ENCODE results near the gene FER. TPM values are rescaled to one million over a fixed set of nuclear protein-coding genes. Genes with fewer than 3 reads are reported as not detected.

Gene FER
- total and polyA plus RNA-seq, 12 donors = 1.4 to 21.9 (median 14.9) TPM

- DNase-seq = no peak
- ATAC-seq = peak in 1 of 8 donors; percentile 19
- WGBS, 2 donors = 41 to 46% methylated on average over 14 of the region's 14 CpGs
These were observed 19.0 kb upstream of the FER start for GRCh38 chr5:108728566-108729241.

GRCh38 chr5:108729242-108729615, 18.5 kb upstream of the FER start:
- Histone ChIP-seq H3K27ac (peak overlapping the region in 1 of 10 donors; percentile 94), H3K4me1 (peaks cover 0 to 36% (median 6%) of the 10 kb centered on the region in 9 donors), H3K4me3 (peak overlapping the region in 5 of 10 donors; percentile 74 to 96 (median 91)), H3K9me3 (no peaks in the 10 kb centered on the region), H3K27me3 (no peaks in the 10 kb centered on the region), H3K36me3 (no peaks in the 10 kb centered on the region)
- intact Hi-C loops (cut with DNase I) = loop anchor here in 4 of 10 donors (2.0 to 10.0 kb wide), 4 partner anchors 18 to 686 kb away; partner anchors contain the start of gene FER (in 1 of the 4)
- ATAC-seq (no peak), DNase-seq (no peak)
- TF ChIP-seq CTCF (IDR thresholded peaks at IDR 0.05) = no peak
- 82 to 83% methylated on average over 8 of the region's 8 CpGs for WGBS, 2 donors

More at GRCh38 chr5:108728566-108729241, 19.0 kb upstream of the FER start:
- peak overlapping the region; percentile 72 to 97 (median 94) for H3K27ac ChIP-seq
- no peak for TF ChIP-seq CTCF (IDR thresholded peaks at IDR 0.05)
- intact Hi-C loops (cut with DNase I) = loop anchor here in 6 of 10 donors (1.0 to 10.0 kb wide), 5 partner anchors 18 to 686 kb away; partner anchors contain the start of gene FER (in 1 of the 6)
- H3K4me1 ChIP-seq = peaks cover 0 to 36% (median 6%) of the 10 kb centered on the region in 9 donors
- H3K4me3 ChIP-seq = peak overlapping the region; percentile 74 to 98 (median 88)
- H3K9me3 ChIP-seq = no peaks in the 10 kb centered on the region
- H3K36me3 ChIP-seq = no peaks in the 10 kb centered on the region
- no peaks in the 10 kb centered on the region for H3K27me3 ChIP-seq

GRCh38 chr5:108730617-108731340, 16.9 kb upstream of the FER start:
- no peaks in the 10 kb centered on the region for H3K36me3 ChIP-seq
- H3K27me3 ChIP-seq = no peaks in the 10 kb centered on the region
- no peaks in the 10 kb centered on the region for H3K9me3 ChIP-seq
- no peak for TF ChIP-seq CTCF (IDR thresholded peaks at IDR 0.05)
- H3K4me1 ChIP-seq = peaks cover 0 to 36% (median 6%) of the 10 kb centered on the region in 9 donors
- 76 to 77% methylated on average over 1 of the region's 1 CpG for WGBS, 2 donors
- DNase-seq (peak in 1 of 2 donors; percentile 10), ATAC-seq (no peak)
- intact Hi-C loops (cut with DNase I) = no loop called here
- no peak overlapping the region for H3K27ac ChIP-seq
- no peak overlapping the region for H3K4me3 ChIP-seq

- no peak for ATAC-seq
- H3K27me3 ChIP-seq = no peaks in the 10 kb centered on the region
- H3K27ac ChIP-seq = no peak overlapping the region
- no peak for TF ChIP-seq CTCF (IDR thresholded peaks at IDR 0.05)
- intact Hi-C loops (cut with DNase I) = no loop called here
- no peaks in the 10 kb centered on the region for H3K36me3 ChIP-seq
- peaks cover 0 to 4% (median 0%) of the 10 kb centered on the region in 9 donors for H3K4me1 ChIP-seq
- no peak for DNase-seq
- WGBS, 2 donors = 56 to 57% methylated on average over 5 of the region's 5 CpGs
- no peak overlapping the region for H3K4me3 ChIP-seq
- H3K9me3 ChIP-seq = no peaks in the 10 kb centered on the region
These were observed 11.9 kb upstream of the FER start for GRCh38 chr5:108735790-108736189.

Measured in heart right ventricle (tissue), 16 donors.